Kidney epithelial cell (primary cell): Measurements from ENCODE around the gene CHERP. TPM values are rescaled to one million over a fixed set of nuclear protein-coding genes. Genes with fewer than 3 reads are reported as not detected.

Experiments
- DNase-seq: peaks from one replicate; pipeline ENCODE4 v3.0.0-alpha.2; 2010; ENCODE audit warnings: low read depth
- H3K27me3 ChIP-seq: 2 replicates; pipeline ENCODE4 v1.6.0; 2011; ENCODE audit warnings: low read length; ENCODE audit not compliant: control insufficient read depth, insufficient read depth
- H3K36me3 ChIP-seq: 2 replicates; pipeline ENCODE4 v1.5.1; 2011; ENCODE audit warnings: low read length; ENCODE audit not compliant: control insufficient read depth, insufficient read depth
- H3K4me3 ChIP-seq: 2 replicates; pipeline ENCODE4 v1.5.1; 2011; ENCODE audit warnings: low read depth, mild to moderate bottlenecking, control low read depth, low read length
- CTCF ChIP-seq: IDR thresholded peaks from 2 replicates; pipeline ENCODE4 v1.5.1; 2011; ENCODE audit warnings: mild to moderate bottlenecking, moderate library complexity, low read length, control low read depth, inconsistent platforms; ENCODE audit not compliant: insufficient read depth, poor library complexity, severe bottlenecking
- total RNA-seq: library from RNA; depleted of rRNA; stranded (reverse); fragments of >200 nt; gene quantifications from 2 replicates; pipeline ENCODE4 v1.2.3, GENCODE V29; 2015

CHERP gene
- total RNA-seq, 1 donor from 2014 or later: 10.3 TPM

- no peaks in the 10 kb centered on the region for H3K27me3 ChIP-seq
- TF ChIP-seq CTCF: no peak
- no peak overlapping the region for H3K4me3 ChIP-seq
- no peak for DNase-seq
- H3K36me3 ChIP-seq: no peaks in the 10 kb centered on the region
Observed at GRCh38 chr19:16587833-16588823, 45.9 kb upstream of the CHERP start.

GRCh38 chr19:16586991-16587832 is 45.0 kb upstream of the CHERP start:
- TF ChIP-seq CTCF: no peak

GRCh38 chr19:16586477-16586871 is 44.2 kb upstream of the CHERP start:
- no peak for DNase-seq
- no peak overlapping the region for H3K4me3 ChIP-seq
- H3K36me3 ChIP-seq: no peaks in the 10 kb centered on the region
- no peaks in the 10 kb centered on the region for H3K27me3 ChIP-seq
- no peak for TF ChIP-seq CTCF

More at GRCh38 chr19:16586991-16587832, 45.0 kb upstream of the CHERP start:
- DNase-seq: no peak
- no peak overlapping the region for H3K4me3 ChIP-seq
- no peaks in the 10 kb centered on the region for H3K36me3 ChIP-seq
- no peaks in the 10 kb centered on the region for H3K27me3 ChIP-seq

- H3K4me3 ChIP-seq: no peak overlapping the region
- no peak for DNase-seq
- no peaks in the 10 kb centered on the region for H3K36me3 ChIP-seq
- no peaks in the 10 kb centered on the region for H3K27me3 ChIP-seq
- TF ChIP-seq CTCF: no peak
Observed at GRCh38 chr19:16585808-16586476, 43.7 kb upstream of the CHERP start.

GRCh38 chr19:16585094-16585801 is 43.0 kb upstream of the CHERP start:
- no peak for DNase-seq
- Histone ChIP-seq H3K27me3 (no peaks in the 10 kb centered on the region), H3K36me3 (no peaks in the 10 kb centered on the region), H3K4me3 (no peak overlapping the region)
- TF ChIP-seq CTCF: no peak
